Fibroblast of mammary gland (primary cell): ENCODE results near the gene RNF214.

Source experiments
- DNase-seq: peaks from one replicate; pipeline ENCODE4 v3.0.0-alpha.2; 2010; ENCODE audit warnings: low read depth
- H3K4me3 ChIP-seq: 2 replicates; pipeline ENCODE4 v1.5.1; 2011; ENCODE audit warnings: low read depth, mild to moderate bottlenecking, low read length, moderate library complexity; ENCODE audit not compliant: control insufficient read depth
- CTCF ChIP-seq: conservative IDR thresholded peaks from 2 replicates; pipeline ENCODE4 v1.5.1; 2011; ENCODE audit warnings: low read depth, low read length, inconsistent platforms; ENCODE audit not compliant: control insufficient read depth, insufficient read depth

Gene RNF214

GRCh38 chr11:117313091-117313490 lies 80.6 kb downstream of the RNF214 start:
- no peak for TF ChIP-seq CTCF
- H3K4me3 ChIP-seq: no peak overlapping the region
- DNase-seq: no peak

- no peak for DNase-seq
- H3K4me3 ChIP-seq: peak overlapping the region; percentile 71
- no peak for TF ChIP-seq CTCF
These were observed 81.6 kb downstream of the RNF214 start for GRCh38 chr11:117313828-117314768.

- TF ChIP-seq CTCF: no peak
- peak overlapping the region; percentile 71 for H3K4me3 ChIP-seq
- DNase-seq: no peak
These were observed 82.4 kb downstream of the RNF214 start for GRCh38 chr11:117314840-117315239.

GRCh38 chr11:117315285-117316196 lies 83.1 kb downstream of the RNF214 start:
- TF ChIP-seq CTCF: no peak
- peak overlapping the region; percentile 71 for H3K4me3 ChIP-seq
- DNase-seq: no peak

GRCh38 chr11:117316197-117316961 lies 83.9 kb downstream of the RNF214 start, which contains the start of gene BACE1:
Gene BACE1, minus strand, starts transcription at chr11:117316256. Its CDS starts 461 bp downstream, at chr11:117315795.
- DNase-seq: peak; percentile 82
- peak; percentile 46 for TF ChIP-seq CTCF
- peak within 1 kb of the TSS; percentile 71 for H3K4me3 ChIP-seq

GRCh38 chr11:117318738-117319137 lies 86.3 kb downstream of the RNF214 start:
- H3K4me3 ChIP-seq: no peak overlapping the region
- DNase-seq: no peak
- TF ChIP-seq CTCF: no peak
